CD4-positive, alpha-beta memory T cell (primary cell): ENCODE results near the gene USP6NL. TPM values are rescaled to one million over a fixed set of nuclear protein-coding genes. Genes with fewer than 3 reads are reported as not detected.
A peak's percentile ranks its signal among the peaks of the same experiment; 100 is the strongest.

Source experiments
- CTCF ChIA-PET: fragments of 350-600 bp; sonication (Branson Sonifier 250); formaldehyde crosslinking; loops from one replicate; lab custom pipeline; 2021; ENCODE audit warnings: inconsistent platforms; ENCODE audit not compliant: partially characterized antibody; lab: Charles Lee
- POLR2A ChIA-PET: fragments of 350-600 bp; sonication (Branson Sonifier 250); formaldehyde crosslinking; loops from one replicate; lab custom pipeline; 2021; ENCODE audit not compliant: partially characterized antibody; lab: Charles Lee
- DNase-seq, 5 donors: peaks; one replicate each; pipeline versions ENCODE4 v3.0.0 to v3.0.0-alpha.2; 2020 to 2022; ENCODE audit warnings: mixed read lengths in 1 of 5
- H3K27ac ChIP-seq: one replicate; pipeline ENCODE4 v1.7.0; 2013; ENCODE audit warnings: low read depth, low read length
- H3K27me3 ChIP-seq: 2 replicates; pipeline ENCODE4 v1.7.0; 2013; ENCODE audit warnings: mild to moderate bottlenecking, low read length, moderate library complexity; ENCODE audit not compliant: insufficient read depth
- H3K36me3 ChIP-seq: 2 replicates; pipeline ENCODE4 v1.7.0; 2013; ENCODE audit warnings: mild to moderate bottlenecking, low read length, moderate library complexity; ENCODE audit not compliant: insufficient read depth
- H3K4me1 ChIP-seq: 2 replicates; pipeline ENCODE4 v1.7.0; 2013; ENCODE audit warnings: mild to moderate bottlenecking, low read length, moderate library complexity; ENCODE audit not compliant: insufficient read depth
- H3K4me3 ChIP-seq, 2 donors: one replicate each; pipeline ENCODE4 v1.7.0; 2013; ENCODE audit warnings: low read length in 2 of 2, mild to moderate bottlenecking in 1 of 2
- H3K9me3 ChIP-seq, 2 donors: one replicate each; pipeline ENCODE4 v1.7.0; 2013; ENCODE audit warnings: low read length in 2 of 2, control low read depth in 1 of 2; ENCODE audit not compliant: control insufficient read depth in 1 of 2
- H3K27ac Mint-ChIP-seq, 7 donors: one replicate each; pipeline ENCODE4 v1.8.0; 2020 to 2021; ENCODE audit warnings: mixed read lengths in 7 of 7, mild to moderate bottlenecking in 6 of 7, inconsistent platforms in 3 of 7, moderate library complexity in 3 of 7
- H3K27me3 Mint-ChIP-seq, 2 donors: one replicate each; pipeline ENCODE4 v1.8.0; 2020 to 2021; ENCODE audit warnings: mixed read lengths in 2 of 2
- H3K36me3 Mint-ChIP-seq, 2 donors: one replicate each; pipeline ENCODE4 v1.8.0; 2020 to 2021; ENCODE audit warnings: mixed read lengths in 2 of 2, inconsistent platforms in 1 of 2, mild to moderate bottlenecking in 1 of 2
- H3K4me1 Mint-ChIP-seq, 4 donors: one replicate each; pipeline ENCODE4 v1.8.0; 2020 to 2021; ENCODE audit warnings: mixed read lengths in 4 of 4, mild to moderate bottlenecking in 1 of 4
- H3K4me3 Mint-ChIP-seq, 8 donors: one replicate each; pipeline ENCODE4 v1.8.0; 2020 to 2021; ENCODE audit warnings: mixed read lengths in 8 of 8, mild to moderate bottlenecking in 7 of 8, moderate library complexity in 6 of 8, inconsistent platforms in 3 of 8
- H3K9me3 Mint-ChIP-seq, 8 donors: one replicate each; pipeline ENCODE4 v1.8.0; 2020 to 2021; ENCODE audit warnings: mixed read lengths in 8 of 8, mild to moderate bottlenecking in 5 of 8, inconsistent platforms in 3 of 8, moderate library complexity in 1 of 8
- intact Hi-C: fragments of 100-400 bp; cut with micrococcal nuclease; formaldehyde crosslinking; loops from one replicate; pipeline ENCODE4 v1.15.1; 2023
- polyA plus RNA-seq, 2 donors: library from polyadenylated mRNA; unstranded; fragments of 300-500 nt; fragmentation: Illumina TruSeq; gene quantifications; one replicate each; pipeline ENCODE4 v1.2.3, GENCODE V29; 2021
- total RNA-seq, 2 experiments: library from RNA; stranded (reverse); gene quantifications; one replicate each; pipeline ENCODE4 v1.2.3, GENCODE V29; 2021

The USP6NL gene
- total and polyA plus RNA-seq, 4 experiments from 2014 or later: 2.2 to 4.8 (median 3.3) TPM

DNA sequence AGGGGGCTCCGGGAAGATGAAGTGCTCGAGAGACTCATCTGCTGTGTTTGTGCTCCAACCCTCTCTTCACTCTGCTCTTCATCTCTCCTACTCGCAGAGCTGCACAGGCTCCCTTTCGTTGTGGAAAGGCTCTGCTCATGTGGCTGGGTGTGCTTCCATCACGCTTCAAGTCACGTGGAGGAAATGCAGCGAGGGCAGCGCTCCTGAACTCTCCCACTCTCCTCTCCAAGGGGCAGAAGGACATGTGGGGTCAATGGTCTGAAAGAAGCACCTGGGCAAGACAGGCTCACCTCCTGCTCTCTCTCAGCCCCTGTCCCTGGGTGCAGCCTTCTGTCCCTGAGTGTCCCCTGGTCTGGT, 72.6 kb downstream of the USP6NL start:
- Histone ChIP-seq H3K4me3 (no peak overlapping the region), H3K27me3 (no peaks in the 10 kb centered on the region), H3K27ac (no peak overlapping the region), H3K36me3 (no peaks in the 10 kb centered on the region), H3K9me3 (no peaks in the 10 kb centered on the region), H3K4me1 (no peaks in the 10 kb centered on the region)
- Mint-ChIP-seq H3K27ac (peak overlapping the region in 1 of 7 donors; percentile 27), H3K9me3 (no peaks in the 10 kb centered on the region), H3K4me3 (no peak overlapping the region), H3K36me3 (no peaks in the 10 kb centered on the region), H3K27me3 (peaks cover 3 to 4% of the 10 kb centered on the region in 2 donors), H3K4me1 (peaks cover under 1 to 4% (median 3%) of the 10 kb centered on the region in 4 donors)
- ChIA-PET CTCF (no interaction called here), POLR2A (no interaction called here)
- DNase-seq: no peak
- intact Hi-C loops: no loop called here

DNA sequence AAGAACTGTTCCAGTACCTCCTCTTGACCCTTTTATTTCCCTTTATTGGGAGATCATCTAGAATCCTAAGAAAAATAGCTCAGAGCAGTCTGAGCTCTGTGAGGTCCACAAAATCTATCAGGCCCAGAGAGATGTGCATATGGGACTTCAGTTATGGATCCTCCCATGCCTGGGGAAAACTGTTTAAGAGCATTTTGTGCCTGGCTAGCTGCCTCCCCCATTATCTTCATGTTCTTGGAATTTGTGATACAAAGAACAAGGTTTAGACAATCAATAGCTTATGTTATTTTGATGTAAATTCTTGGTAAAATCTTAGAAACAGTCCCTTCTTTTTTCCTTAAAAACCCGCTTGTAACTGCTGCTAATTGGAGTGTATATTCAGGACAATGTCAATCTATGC, 75.2 kb downstream of the USP6NL start:
- H3K9me3 Mint-ChIP-seq: no peaks in the 10 kb centered on the region
- H3K4me1 Mint-ChIP-seq: peaks cover 5 to 15% (median 11%) of the 10 kb centered on the region in 4 donors
- POLR2A ChIA-PET: no interaction called here
- Histone ChIP-seq H3K4me1 (no peaks in the 10 kb centered on the region), H3K9me3 (no peaks in the 10 kb centered on the region), H3K27ac (no peak overlapping the region), H3K4me3 (no peak overlapping the region), H3K36me3 (no peaks in the 10 kb centered on the region), H3K27me3 (no peaks in the 10 kb centered on the region)
- no peak overlapping the region for H3K27ac Mint-ChIP-seq
- intact Hi-C loops: no loop called here
- no peak overlapping the region for H3K4me3 Mint-ChIP-seq
- CTCF ChIA-PET: interaction anchor here (1.3 to 2.0 kb wide), 2 partner anchors 13 to 21 kb away, joined by 3 to 4 read pairs; no protein-coding TSS in a partner anchor
- H3K36me3 Mint-ChIP-seq: no peaks in the 10 kb centered on the region
- peaks cover 3 to 4% of the 10 kb centered on the region in 2 donors for H3K27me3 Mint-ChIP-seq
- no peak for DNase-seq

DNA sequence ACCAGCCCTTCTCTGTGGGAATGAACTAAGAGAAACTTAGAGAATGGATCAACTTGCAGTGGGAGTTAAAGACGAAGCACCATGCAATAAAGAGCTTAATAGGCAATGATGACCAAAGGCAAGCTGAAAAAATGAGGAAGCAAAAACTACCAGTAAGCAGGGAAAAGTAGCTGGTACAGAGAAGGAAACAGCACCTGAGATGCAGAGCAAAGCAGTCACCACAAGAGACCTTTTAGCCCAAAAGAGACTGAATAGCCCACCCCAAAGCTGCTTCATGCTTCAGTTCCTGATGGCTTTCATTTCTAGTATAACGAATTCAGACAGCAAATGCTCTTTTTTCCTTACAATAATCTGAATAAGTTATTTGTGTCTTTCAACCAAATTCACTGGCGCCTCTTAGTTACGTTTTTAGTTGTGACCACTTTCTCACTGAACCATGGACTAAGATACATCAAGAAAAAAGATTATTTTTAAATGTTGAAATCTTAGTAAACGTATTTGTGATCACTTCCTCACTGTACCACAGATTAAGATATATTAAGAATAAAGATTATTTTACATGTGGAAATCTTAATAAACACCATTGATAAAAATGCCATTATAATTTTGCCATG, 76.0 kb downstream of the USP6NL start:
- no peak for DNase-seq
- ChIA-PET CTCF (interaction anchor here (1.3 to 2.0 kb wide), 2 partner anchors 14 to 20 kb away, joined by 3 to 4 read pairs; no protein-coding TSS in a partner anchor), POLR2A (no interaction called here)
- Mint-ChIP-seq H3K9me3 (no peaks in the 10 kb centered on the region), H3K4me1 (peaks cover 5 to 15% (median 11%) of the 10 kb centered on the region in 4 donors), H3K4me3 (no peak overlapping the region), H3K36me3 (no peaks in the 10 kb centered on the region), H3K27me3 (peaks cover 3 to 4% of the 10 kb centered on the region in 2 donors), H3K27ac (no peak overlapping the region)
- H3K9me3 ChIP-seq: no peaks in the 10 kb centered on the region
- no peak overlapping the region for H3K27ac ChIP-seq
- no peaks in the 10 kb centered on the region for H3K4me1 ChIP-seq
- no peaks in the 10 kb centered on the region for H3K36me3 ChIP-seq
- no peak overlapping the region for H3K4me3 ChIP-seq
- H3K27me3 ChIP-seq: no peaks in the 10 kb centered on the region
- intact Hi-C loops: no loop called here

DNA sequence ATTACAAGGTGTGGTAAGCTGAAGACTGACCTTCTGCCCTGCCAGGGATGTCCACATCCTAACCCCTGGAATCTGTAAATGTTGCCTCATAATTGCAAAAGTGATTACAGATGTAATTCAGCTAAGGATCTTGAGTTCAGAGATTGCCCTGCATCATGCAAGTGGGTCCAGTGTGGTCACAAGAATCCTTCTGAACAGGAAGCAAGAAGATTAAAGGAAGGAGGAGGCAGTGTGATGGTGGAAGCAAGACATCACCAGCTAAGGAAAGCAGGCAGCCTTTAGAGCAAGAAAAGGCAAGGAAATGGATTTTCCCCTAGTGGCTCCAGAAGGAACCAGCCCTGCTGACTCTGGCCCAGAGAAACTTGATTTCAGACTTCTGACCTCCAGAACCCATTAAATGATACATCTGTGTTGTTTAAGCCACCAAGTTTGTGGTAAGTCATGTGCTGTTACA, 78.1 kb downstream of the USP6NL start:
- no peaks in the 10 kb centered on the region for H3K9me3 ChIP-seq
- no peaks in the 10 kb centered on the region for H3K36me3 ChIP-seq
- H3K27me3 Mint-ChIP-seq: peaks cover 3 to 4% of the 10 kb centered on the region in 2 donors
- no peaks in the 10 kb centered on the region for H3K4me1 ChIP-seq
- H3K27ac Mint-ChIP-seq: peak overlapping the region in 1 of 7 donors; percentile 53
- DNase-seq: peak in 1 of 5 donors; percentile 1
- H3K36me3 Mint-ChIP-seq: no peaks in the 10 kb centered on the region
- H3K27me3 ChIP-seq: no peaks in the 10 kb centered on the region
- POLR2A ChIA-PET: no interaction called here
- H3K9me3 Mint-ChIP-seq: no peaks in the 10 kb centered on the region
- H3K4me3 ChIP-seq: no peak overlapping the region
- intact Hi-C loops: no loop called here
- no peak overlapping the region for H3K27ac ChIP-seq
- CTCF ChIA-PET: no interaction called here
- peaks cover 8 to 18% (median 15%) of the 10 kb centered on the region in 4 donors for H3K4me1 Mint-ChIP-seq
- H3K4me3 Mint-ChIP-seq: no peak overlapping the region

DNA sequence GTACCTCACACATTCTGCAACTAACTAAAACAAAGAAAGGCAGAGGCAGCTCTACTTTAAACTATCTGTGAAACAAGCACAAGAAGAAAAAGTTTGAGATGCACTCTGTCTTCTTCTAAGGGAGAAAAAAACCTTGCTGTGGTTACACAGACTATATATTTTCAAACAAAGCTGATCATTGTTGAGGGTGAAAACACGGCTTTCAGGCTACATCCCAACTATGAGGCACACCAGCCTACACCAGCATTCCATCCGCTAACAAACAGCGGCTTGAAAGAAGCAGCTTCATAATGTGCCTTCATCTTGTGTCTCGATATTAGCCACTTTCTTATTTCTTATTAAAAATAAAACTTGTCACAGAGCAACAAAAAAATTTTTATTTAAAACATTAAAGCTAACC, 79.1 kb downstream of the USP6NL start:
- Mint-ChIP-seq H3K9me3 (no peaks in the 10 kb centered on the region), H3K27me3 (peaks cover 3 to 4% of the 10 kb centered on the region in 2 donors), H3K36me3 (no peaks in the 10 kb centered on the region), H3K4me1 (peaks cover 8 to 24% (median 16%) of the 10 kb centered on the region in 4 donors), H3K27ac (no peak overlapping the region), H3K4me3 (no peak overlapping the region)
- ChIA-PET CTCF (interaction anchor here (0.5 to 1.7 kb wide), 2 partner anchors 99 to 225 kb away, joined by 3 to 7 read pairs; no protein-coding TSS in a partner anchor), POLR2A (no interaction called here)
- H3K36me3 ChIP-seq: no peaks in the 10 kb centered on the region
- H3K9me3 ChIP-seq: no peaks in the 10 kb centered on the region
- no peak overlapping the region for H3K27ac ChIP-seq
- no peaks in the 10 kb centered on the region for H3K4me1 ChIP-seq
- intact Hi-C loops: no loop called here
- H3K4me3 ChIP-seq: no peak overlapping the region
- H3K27me3 ChIP-seq: no peaks in the 10 kb centered on the region
- DNase-seq: no peak

DNA sequence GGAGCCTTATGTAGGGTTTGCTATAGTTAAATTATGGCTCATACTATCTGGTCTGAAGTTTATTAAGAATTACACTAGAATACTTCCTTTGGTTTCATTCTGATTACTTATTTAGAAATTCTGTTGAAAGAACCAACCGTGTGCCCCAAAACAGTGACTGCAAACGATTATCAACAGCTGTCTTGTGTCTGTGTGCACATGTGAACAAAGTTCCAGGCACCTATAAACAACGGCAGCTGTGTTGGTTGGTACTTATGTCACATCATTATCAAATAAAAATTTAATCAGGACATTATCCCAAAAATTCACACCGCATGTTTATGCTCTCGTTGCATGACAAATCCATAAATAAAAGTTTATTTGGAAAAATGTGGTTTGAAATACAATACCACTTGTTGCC, 80.6 kb downstream of the USP6NL start:
- Mint-ChIP-seq H3K9me3 (no peaks in the 10 kb centered on the region), H3K27me3 (peaks cover 2 to 3% of the 10 kb centered on the region in 2 donors), H3K4me1 (peaks cover 12 to 26% (median 20%) of the 10 kb centered on the region in 4 donors), H3K27ac (no peak overlapping the region), H3K4me3 (no peak overlapping the region), H3K36me3 (peaks cover 0 to 7% of the 10 kb centered on the region in 2 donors)
- intact Hi-C loops: no loop called here
- H3K36me3 ChIP-seq: no peaks in the 10 kb centered on the region
- POLR2A ChIA-PET: no interaction called here
- CTCF ChIA-PET: interaction anchor here (1.7 kb wide), 1 partner anchor 227 kb away, joined by 7 read pairs; no protein-coding TSS in a partner anchor
- no peak overlapping the region for H3K27ac ChIP-seq
- no peak for DNase-seq
- no peaks in the 10 kb centered on the region for H3K4me1 ChIP-seq
- no peaks in the 10 kb centered on the region for H3K9me3 ChIP-seq
- no peak overlapping the region for H3K4me3 ChIP-seq
- no peaks in the 10 kb centered on the region for H3K27me3 ChIP-seq

DNA sequence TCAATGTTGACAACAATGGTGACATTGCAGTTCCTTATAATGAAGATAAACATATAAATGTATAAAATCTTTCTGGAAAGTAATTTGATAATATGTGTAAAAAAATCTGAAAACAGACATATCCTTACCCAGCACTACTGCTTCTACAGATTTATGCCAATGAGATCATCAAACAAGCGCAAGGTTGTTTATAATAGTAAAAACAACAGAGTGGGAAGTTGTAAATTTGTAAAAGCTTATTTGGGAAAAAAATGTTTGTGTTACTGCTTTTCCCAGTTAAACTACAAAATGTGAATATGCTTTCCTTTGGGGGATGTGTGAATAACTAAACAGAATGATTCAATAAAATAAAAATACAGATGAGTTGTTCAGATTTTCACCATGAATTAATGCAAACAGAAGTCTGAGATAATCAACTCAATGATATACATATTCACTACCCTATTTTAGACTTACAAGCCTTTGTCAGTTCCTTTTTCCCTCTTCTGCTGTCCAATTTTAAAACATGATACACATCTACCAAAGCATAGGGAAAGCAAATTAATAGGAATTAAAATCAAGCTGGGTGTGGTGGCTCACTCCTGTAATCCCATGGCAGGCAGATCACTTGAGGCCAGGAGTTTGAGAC, 82.1 kb downstream of the USP6NL start:
- POLR2A ChIA-PET: no interaction called here
- H3K27ac ChIP-seq: no peak overlapping the region
- Mint-ChIP-seq H3K4me3 (no peak overlapping the region), H3K9me3 (no peaks in the 10 kb centered on the region), H3K27ac (no peak overlapping the region), H3K4me1 (peaks cover 12 to 26% (median 20%) of the 10 kb centered on the region in 4 donors), H3K36me3 (peaks cover 0 to 8% of the 10 kb centered on the region in 2 donors), H3K27me3 (no peaks in the 10 kb centered on the region)
- no peaks in the 10 kb centered on the region for H3K36me3 ChIP-seq
- CTCF ChIA-PET: no interaction called here
- intact Hi-C loops: no loop called here
- H3K9me3 ChIP-seq: no peaks in the 10 kb centered on the region
- no peak overlapping the region for H3K4me3 ChIP-seq
- H3K27me3 ChIP-seq: no peaks in the 10 kb centered on the region
- no peak for DNase-seq
- H3K4me1 ChIP-seq: no peaks in the 10 kb centered on the region
